Osteoblast (primary cell): Measurements from ENCODE around the gene NATD1. TPM values are rescaled to one million over a fixed set of nuclear protein-coding genes. Genes with fewer than 3 reads are reported as not detected.

Source experiments
- DNase-seq: peaks from one replicate; pipeline ENCODE4 v3.0.0; 2011; ENCODE audit warnings: low spot score, mixed read lengths; ENCODE audit not compliant: insufficient read length; ENCODE audit errors: missing footprints
- H2AFZ ChIP-seq: 2 replicates; pipeline ENCODE4 v1.6.0; 2011; ENCODE audit warnings: mild to moderate bottlenecking, low read length
- H3K27ac ChIP-seq: 2 replicates; pipeline ENCODE4 v1.5.1; 2011; ENCODE audit warnings: mild to moderate bottlenecking, low read depth, low read length, moderate library complexity
- H3K27me3 ChIP-seq: 2 replicates; pipeline ENCODE4 v1.6.0; 2012; ENCODE audit warnings: mild to moderate bottlenecking, control low read depth, inconsistent platforms, low read length, moderate library complexity; ENCODE audit not compliant: insufficient read depth
- H3K36me3 ChIP-seq: 2 replicates; pipeline ENCODE4 v1.5.1; 2011; ENCODE audit warnings: mild to moderate bottlenecking, low read length, control low read depth, moderate library complexity; ENCODE audit not compliant: insufficient read depth
- H3K4me1 ChIP-seq: 2 replicates; pipeline ENCODE4 v1.5.1; 2011; ENCODE audit warnings: mild to moderate bottlenecking, low read length, control low read depth, moderate library complexity; ENCODE audit not compliant: insufficient read depth
- H3K4me2 ChIP-seq: 2 replicates; pipeline ENCODE4 v1.6.0; 2011; ENCODE audit warnings: mild to moderate bottlenecking, low read length; ENCODE audit not compliant: insufficient read depth
- H3K4me3 ChIP-seq: fragments of 200-600 bp; sonication (generic); 3 replicates; pipeline ENCODE4 v1.5.1; 2012; ENCODE audit warnings: mild to moderate bottlenecking, low read length, inconsistent platforms; ENCODE audit not compliant: insufficient read depth
- H3K79me2 ChIP-seq: 2 replicates; pipeline ENCODE4 v1.6.0; 2012; ENCODE audit warnings: mild to moderate bottlenecking, low read length, control low read depth, inconsistent platforms; ENCODE audit not compliant: insufficient read depth
- H3K9me3 ChIP-seq: 2 replicates; pipeline ENCODE4 v1.5.1; 2011; ENCODE audit warnings: low read depth, low read length, control low read depth
- H4K20me1 ChIP-seq: 2 replicates; pipeline ENCODE4 v1.6.0; 2012; ENCODE audit warnings: mild to moderate bottlenecking, low read length, control low read depth; ENCODE audit not compliant: insufficient read depth
- CTCF ChIP-seq: IDR thresholded peaks from 2 replicates; pipeline ENCODE4 v1.5.1; 2011; ENCODE audit warnings: mild to moderate bottlenecking, low read depth, low read length, moderate library complexity; ENCODE audit errors: extremely low read depth
- total RNA-seq: library from RNA; depleted of rRNA; stranded (reverse); fragments of >200 nt; gene quantifications from 2 replicates; pipeline ENCODE4 v1.2.3, GENCODE V29; 2012

NATD1 gene
- total RNA-seq, 1 donor = 15.2 TPM

- TF ChIP-seq CTCF = no peak
- peak overlapping the region; percentile 63 for H2AFZ ChIP-seq
- no peak overlapping the region for H3K4me2 ChIP-seq
- no peak overlapping the region for H3K27ac ChIP-seq
- peaks cover 35% of the 10 kb centered on the region for H3K4me1 ChIP-seq
- peaks cover under 1% of the 10 kb centered on the region for H3K79me2 ChIP-seq
- no peaks in the 10 kb centered on the region for H4K20me1 ChIP-seq
- H3K4me3 ChIP-seq = no peak overlapping the region
- H3K36me3 ChIP-seq = no peaks in the 10 kb centered on the region
- no peaks in the 10 kb centered on the region for H3K27me3 ChIP-seq
- H3K9me3 ChIP-seq = no peaks in the 10 kb centered on the region
- no peak for DNase-seq
These were observed 26.4 kb upstream of the NATD1 start for GRCh38 chr17:21279582-21279981.

DNA sequence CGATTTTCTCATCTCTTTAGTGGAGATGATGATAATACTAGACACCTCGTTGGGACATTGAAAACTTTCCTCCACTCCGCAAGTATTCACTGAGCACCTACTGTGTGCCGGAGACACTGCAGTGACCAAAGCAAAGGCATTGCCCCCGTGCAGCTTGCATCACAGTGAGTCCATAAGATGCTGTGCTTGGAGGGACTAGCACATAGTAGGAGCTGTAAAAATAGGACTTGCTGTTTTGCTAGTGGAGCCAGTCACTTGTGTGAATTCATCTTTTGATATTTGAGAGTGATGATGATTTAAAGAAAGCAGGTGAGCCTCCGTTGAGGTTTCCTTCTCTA lies 26.0 kb upstream of the NATD1 start:
- H3K4me2 ChIP-seq = no peak overlapping the region
- peaks cover 35% of the 10 kb centered on the region for H3K4me1 ChIP-seq
- no peaks in the 10 kb centered on the region for H3K27me3 ChIP-seq
- no peaks in the 10 kb centered on the region for H3K79me2 ChIP-seq
- no peak for TF ChIP-seq CTCF
- no peak for DNase-seq
- no peaks in the 10 kb centered on the region for H3K36me3 ChIP-seq
- H3K4me3 ChIP-seq = no peak overlapping the region
- no peaks in the 10 kb centered on the region for H4K20me1 ChIP-seq
- no peaks in the 10 kb centered on the region for H3K9me3 ChIP-seq
- H3K27ac ChIP-seq = no peak overlapping the region
- H2AFZ ChIP-seq = no peak overlapping the region

DNA sequence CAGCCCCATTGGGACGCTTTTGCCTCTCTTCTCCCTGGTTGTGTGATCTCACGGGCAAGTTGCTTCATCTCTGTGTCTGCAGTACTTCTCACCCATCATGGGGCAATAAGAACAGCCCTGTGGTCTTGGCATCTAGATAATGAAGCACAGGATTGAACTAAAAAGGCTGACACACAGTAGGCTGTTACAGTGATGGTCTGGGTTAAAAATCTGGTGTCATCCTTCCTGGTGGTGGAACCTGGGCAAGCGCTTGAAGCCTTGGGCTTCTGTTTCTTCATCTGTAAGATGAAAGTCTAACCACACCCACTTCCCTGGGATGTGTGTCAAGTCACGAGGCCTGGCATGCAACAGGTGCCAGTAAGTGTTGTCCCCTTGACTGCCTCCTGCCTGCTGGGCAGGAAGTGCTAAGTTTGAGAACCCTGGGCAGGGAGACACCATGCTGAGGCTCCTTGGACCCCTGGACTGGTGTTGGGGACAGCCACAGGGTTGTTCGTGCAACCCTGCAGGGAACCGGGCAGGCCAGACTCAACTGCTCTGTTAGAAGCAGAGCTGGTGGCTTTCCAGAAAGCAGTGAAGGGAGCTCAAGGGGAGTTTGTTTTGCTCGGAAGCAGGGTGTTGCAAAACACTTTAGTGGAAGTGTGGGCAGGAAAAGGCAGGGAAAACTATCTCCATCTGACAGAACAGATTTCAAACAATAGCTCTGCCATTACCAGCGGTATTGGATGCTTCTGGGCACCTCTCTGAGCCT lies 25.4 kb upstream of the NATD1 start:
- H3K4me1 ChIP-seq = peaks cover 31% of the 10 kb centered on the region
- H3K9me3 ChIP-seq = no peaks in the 10 kb centered on the region
- H3K4me3 ChIP-seq = no peak overlapping the region
- peak; percentile 65 for DNase-seq
- no peaks in the 10 kb centered on the region for H3K27me3 ChIP-seq
- TF ChIP-seq CTCF = no peak
- no peak overlapping the region for H3K4me2 ChIP-seq
- H3K79me2 ChIP-seq = no peaks in the 10 kb centered on the region
- H4K20me1 ChIP-seq = no peaks in the 10 kb centered on the region
- peak overlapping the region; percentile 7 for H2AFZ ChIP-seq
- no peaks in the 10 kb centered on the region for H3K36me3 ChIP-seq
- no peak overlapping the region for H3K27ac ChIP-seq

DNA sequence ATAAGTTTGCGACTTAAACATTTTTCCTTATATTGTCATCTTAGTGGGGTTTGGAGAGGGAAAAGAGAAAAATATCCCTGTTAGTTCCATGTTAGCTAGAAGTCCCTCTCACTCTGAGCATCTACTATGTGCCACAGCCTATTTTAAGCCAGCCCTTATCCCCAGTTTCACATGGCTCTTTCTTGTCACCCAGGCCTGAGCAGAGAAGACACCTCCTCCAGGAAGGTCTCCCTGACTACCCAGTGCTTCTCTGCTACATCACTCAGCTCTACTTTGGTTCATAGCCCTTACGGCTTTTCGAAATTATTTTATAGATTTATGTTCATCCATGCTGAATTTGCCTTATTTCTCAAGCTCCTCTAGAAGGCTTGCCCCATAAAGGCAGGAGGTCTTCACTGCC lies 24.1 kb upstream of the NATD1 start:
- Histone ChIP-seq H3K79me2 (no peaks in the 10 kb centered on the region), H3K9me3 (no peaks in the 10 kb centered on the region), H4K20me1 (no peaks in the 10 kb centered on the region), H3K4me2 (no peak overlapping the region), H3K27ac (no peak overlapping the region), H3K4me3 (no peak overlapping the region), H2AFZ (no peak overlapping the region), H3K4me1 (peaks cover 18% of the 10 kb centered on the region), H3K36me3 (no peaks in the 10 kb centered on the region), H3K27me3 (no peaks in the 10 kb centered on the region)
- DNase-seq = no peak
- no peak for TF ChIP-seq CTCF
